Neural cell (in vitro differentiated cells): ENCODE measurements around the gene TMEM238L. TPM values are rescaled to one million over a fixed set of nuclear protein-coding genes. Genes with fewer than 3 reads are reported as not detected.

Source experiments
- H2AFZ ChIP-seq: fragments of 200-600, 300-800 bp; sonication (generic), shearing (Covaris generic); 2 replicates; pipeline ENCODE4 v1.6.0; 2014; ENCODE audit warnings: low read depth, mild to moderate bottlenecking, antibody characterized with exemption, low read length, moderate library complexity
- H3F3A ChIP-seq: fragments of 200-600 bp; shearing (Covaris generic); 2 replicates; pipeline ENCODE4 v1.6.1; 2016; ENCODE audit warnings: mild to moderate bottlenecking, moderate library complexity, mixed read lengths, antibody characterized with exemption, low read length; ENCODE audit not compliant: insufficient read depth, poor library complexity, severe bottlenecking
- H3K27ac ChIP-seq: fragments of 200-600, 300-800 bp; sonication (generic), shearing (Covaris generic); 2 replicates; pipeline ENCODE4 v1.5.1; 2014; ENCODE audit warnings: mild to moderate bottlenecking, low read length, moderate library complexity
- H3K27me3 ChIP-seq: fragments of 300-800, 200-600 bp; sonication (generic), shearing (Covaris generic); 2 replicates; pipeline ENCODE4 v1.6.0; 2014; ENCODE audit warnings: mild to moderate bottlenecking, low read depth, low read length, moderate library complexity; ENCODE audit not compliant: insufficient read depth
- H3K36me3 ChIP-seq: fragments of 300-800, 200-600 bp; sonication (generic), shearing (Covaris generic); 2 replicates; pipeline ENCODE4 v1.5.1; 2014; ENCODE audit warnings: mild to moderate bottlenecking, antibody characterized with exemption, low read length, moderate library complexity; ENCODE audit not compliant: insufficient read depth
- H3K4me2 ChIP-seq: fragments of 300-800, 200-600 bp; sonication (generic), shearing (Covaris generic); 2 replicates; pipeline ENCODE4 v1.6.0; 2014; ENCODE audit warnings: mild to moderate bottlenecking, low read length
- H3K4me3 ChIP-seq: fragments of 300-800, 200-600 bp; sonication (generic), shearing (Covaris generic); 2 replicates; pipeline ENCODE4 v1.5.1; 2014; ENCODE audit warnings: mild to moderate bottlenecking, low read length, moderate library complexity
- H3K79me2 ChIP-seq: fragments of 200-600 bp; shearing (Covaris generic); replicated peaks from 2 replicates; pipeline ENCODE4 v1.6.0; 2014; ENCODE audit warnings: mild to moderate bottlenecking, low read length, moderate library complexity; ENCODE audit not compliant: insufficient read depth
- H3K9ac ChIP-seq: fragments of 300-800, 200-600 bp; sonication (generic), shearing (Covaris generic); 2 replicates; pipeline ENCODE4 v1.6.1; 2016; ENCODE audit warnings: mild to moderate bottlenecking, low read length, mixed read lengths
- H3K9me2 ChIP-seq: fragments of 200-600 bp; shearing (Covaris generic); 2 replicates; pipeline ENCODE4 v1.6.1; 2016; ENCODE audit warnings: mild to moderate bottlenecking, low read length, mixed read lengths; ENCODE audit not compliant: insufficient read depth
- H3K9me3 ChIP-seq: fragments of 200-600, 300-800 bp; sonication (generic), shearing (Covaris generic); 2 replicates; pipeline ENCODE4 v1.6.1; 2016; ENCODE audit warnings: mild to moderate bottlenecking, mixed run types, low read length, moderate library complexity, mixed read lengths
- H4K20me1 ChIP-seq: fragments of 200-600 bp; shearing (Covaris generic); 2 replicates; pipeline ENCODE4 v1.6.1; 2016; ENCODE audit warnings: mild to moderate bottlenecking, mixed run types; ENCODE audit not compliant: insufficient read depth
- EP300 ChIP-seq: fragments of 450-650 bp; conservative IDR thresholded peaks from 2 replicates; pipeline ENCODE4 v1.6.1; 2014; ENCODE audit warnings: antibody characterized with exemption, mild to moderate bottlenecking, moderate library complexity; ENCODE audit not compliant: poor library complexity, severe bottlenecking
- EZH2 ChIP-seq: fragments of 200-600, 300-800 bp; shearing (Covaris generic), sonication (generic); IDR thresholded peaks from 2 replicates; pipeline ENCODE4 v1.6.1; 2014; ENCODE audit warnings: antibody characterized with exemption, low read length, borderline replicate concordance, mild to moderate bottlenecking; ENCODE audit not compliant: insufficient read depth, poor library complexity, severe bottlenecking
- MXI1 ChIP-seq: fragments of 450-650 bp; conservative IDR thresholded peaks from 2 replicates; pipeline ENCODE4 v1.6.1; 2014; ENCODE audit warnings: antibody characterized with exemption, mild to moderate bottlenecking; ENCODE audit not compliant: poor library complexity, severe bottlenecking
- POLR2AphosphoS5 ChIP-seq: IDR thresholded peaks from 2 replicates; pipeline ENCODE4 v1.6.1; 2012
- RAD21 ChIP-seq: fragments of 450-650 bp; conservative IDR thresholded peaks from 2 replicates; pipeline ENCODE4 v1.6.1; 2014; ENCODE audit warnings: antibody characterized with exemption, mild to moderate bottlenecking, moderate library complexity
- SMC3 ChIP-seq: fragments of 450-650 bp; conservative IDR thresholded peaks from 2 replicates; pipeline ENCODE4 v1.6.1; 2014; ENCODE audit warnings: antibody characterized with exemption, mild to moderate bottlenecking, moderate library complexity; ENCODE audit not compliant: poor library complexity
- TAF1 ChIP-seq: IDR thresholded peaks from 2 replicates; pipeline ENCODE4 v1.6.1; 2012; ENCODE audit warnings: low read depth
- polyA plus RNA-seq: library from polyadenylated mRNA; depleted of rRNA; stranded (reverse); fragments of >200 nt; gene quantifications from 2 replicates; pipeline ENCODE4 v1.2.3, GENCODE V29; 2014
- TF ChIP-seq, protein P1 (sequence below): fragments of 450-650 bp; IDR thresholded peaks from 2 replicates; pipeline ENCODE4 v1.5.1; 2014; ENCODE audit warnings: antibody characterized with exemption, mild to moderate bottlenecking, moderate library complexity; ENCODE audit not compliant: poor library complexity, severe bottlenecking
- TF ChIP-seq, protein P2 (sequence below): IDR thresholded peaks from 2 replicates; pipeline ENCODE4 v1.6.1; 2012; ENCODE audit warnings: borderline replicate concordance

TMEM238L gene
- polyA plus RNA-seq, 1 donor from 2014 or later, result not detected

DNA sequence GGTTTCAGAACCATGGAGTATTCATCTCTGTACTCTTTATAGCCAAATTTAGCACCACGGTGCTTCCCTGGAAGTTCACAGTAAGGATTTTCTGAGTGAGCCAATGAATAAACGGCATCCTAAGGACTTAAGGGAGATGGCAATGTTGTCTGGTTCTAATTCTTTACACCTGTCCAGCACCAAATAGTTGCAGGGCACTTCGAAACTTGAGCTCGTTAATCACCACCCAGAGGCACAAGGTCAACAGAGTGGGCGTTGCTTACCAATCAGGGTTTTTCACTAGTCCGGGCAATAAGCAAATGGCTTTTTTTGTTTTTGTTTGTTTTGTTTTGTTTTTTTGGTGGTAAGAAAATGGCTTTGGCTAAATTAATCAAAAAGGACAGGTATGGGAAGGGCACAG lies 45.8 kb downstream of the TMEM238L start:
- Histone ChIP-seq H2AFZ (no peak overlapping the region), H3K27me3 (no peaks in the 10 kb centered on the region), H3K4me3 (no peak overlapping the region), H3K4me2 (no peak overlapping the region), H3K9me3 (no peaks in the 10 kb centered on the region), H3K79me2 (no peaks in the 10 kb centered on the region), H3K9ac (no peak overlapping the region), H3K9me2 (no peaks in the 10 kb centered on the region), H4K20me1 (no peaks in the 10 kb centered on the region), H3F3A (peaks cover 4% of the 10 kb centered on the region), H3K36me3 (no peaks in the 10 kb centered on the region), H3K27ac (no peak overlapping the region)
- no peak for TF ChIP-seq MXI1
- TF ChIP-seq TAF1, result no peak
- no peak for TF ChIP-seq RAD21
- no peak for TF ChIP-seq SMC3
- no peak for TF ChIP-seq EP300
- no peak for TF ChIP-seq EZH2
- TF ChIP-seq, protein P1, sequence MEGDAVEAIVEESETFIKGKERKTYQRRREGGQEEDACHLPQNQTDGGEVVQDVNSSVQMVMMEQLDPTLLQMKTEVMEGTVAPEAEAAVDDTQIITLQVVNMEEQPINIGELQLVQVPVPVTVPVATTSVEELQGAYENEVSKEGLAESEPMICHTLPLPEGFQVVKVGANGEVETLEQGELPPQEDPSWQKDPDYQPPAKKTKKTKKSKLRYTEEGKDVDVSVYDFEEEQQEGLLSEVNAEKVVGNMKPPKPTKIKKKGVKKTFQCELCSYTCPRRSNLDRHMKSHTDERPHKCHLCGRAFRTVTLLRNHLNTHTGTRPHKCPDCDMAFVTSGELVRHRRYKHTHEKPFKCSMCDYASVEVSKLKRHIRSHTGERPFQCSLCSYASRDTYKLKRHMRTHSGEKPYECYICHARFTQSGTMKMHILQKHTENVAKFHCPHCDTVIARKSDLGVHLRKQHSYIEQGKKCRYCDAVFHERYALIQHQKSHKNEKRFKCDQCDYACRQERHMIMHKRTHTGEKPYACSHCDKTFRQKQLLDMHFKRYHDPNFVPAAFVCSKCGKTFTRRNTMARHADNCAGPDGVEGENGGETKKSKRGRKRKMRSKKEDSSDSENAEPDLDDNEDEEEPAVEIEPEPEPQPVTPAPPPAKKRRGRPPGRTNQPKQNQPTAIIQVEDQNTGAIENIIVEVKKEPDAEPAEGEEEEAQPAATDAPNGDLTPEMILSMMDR, result no peak
- TF ChIP-seq, protein P2, sequence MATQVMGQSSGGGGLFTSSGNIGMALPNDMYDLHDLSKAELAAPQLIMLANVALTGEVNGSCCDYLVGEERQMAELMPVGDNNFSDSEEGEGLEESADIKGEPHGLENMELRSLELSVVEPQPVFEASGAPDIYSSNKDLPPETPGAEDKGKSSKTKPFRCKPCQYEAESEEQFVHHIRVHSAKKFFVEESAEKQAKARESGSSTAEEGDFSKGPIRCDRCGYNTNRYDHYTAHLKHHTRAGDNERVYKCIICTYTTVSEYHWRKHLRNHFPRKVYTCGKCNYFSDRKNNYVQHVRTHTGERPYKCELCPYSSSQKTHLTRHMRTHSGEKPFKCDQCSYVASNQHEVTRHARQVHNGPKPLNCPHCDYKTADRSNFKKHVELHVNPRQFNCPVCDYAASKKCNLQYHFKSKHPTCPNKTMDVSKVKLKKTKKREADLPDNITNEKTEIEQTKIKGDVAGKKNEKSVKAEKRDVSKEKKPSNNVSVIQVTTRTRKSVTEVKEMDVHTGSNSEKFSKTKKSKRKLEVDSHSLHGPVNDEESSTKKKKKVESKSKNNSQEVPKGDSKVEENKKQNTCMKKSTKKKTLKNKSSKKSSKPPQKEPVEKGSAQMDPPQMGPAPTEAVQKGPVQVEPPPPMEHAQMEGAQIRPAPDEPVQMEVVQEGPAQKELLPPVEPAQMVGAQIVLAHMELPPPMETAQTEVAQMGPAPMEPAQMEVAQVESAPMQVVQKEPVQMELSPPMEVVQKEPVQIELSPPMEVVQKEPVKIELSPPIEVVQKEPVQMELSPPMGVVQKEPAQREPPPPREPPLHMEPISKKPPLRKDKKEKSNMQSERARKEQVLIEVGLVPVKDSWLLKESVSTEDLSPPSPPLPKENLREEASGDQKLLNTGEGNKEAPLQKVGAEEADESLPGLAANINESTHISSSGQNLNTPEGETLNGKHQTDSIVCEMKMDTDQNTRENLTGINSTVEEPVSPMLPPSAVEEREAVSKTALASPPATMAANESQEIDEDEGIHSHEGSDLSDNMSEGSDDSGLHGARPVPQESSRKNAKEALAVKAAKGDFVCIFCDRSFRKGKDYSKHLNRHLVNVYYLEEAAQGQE, result no peak
- TF ChIP-seq POLR2AphosphoS5, result no peak

DNA sequence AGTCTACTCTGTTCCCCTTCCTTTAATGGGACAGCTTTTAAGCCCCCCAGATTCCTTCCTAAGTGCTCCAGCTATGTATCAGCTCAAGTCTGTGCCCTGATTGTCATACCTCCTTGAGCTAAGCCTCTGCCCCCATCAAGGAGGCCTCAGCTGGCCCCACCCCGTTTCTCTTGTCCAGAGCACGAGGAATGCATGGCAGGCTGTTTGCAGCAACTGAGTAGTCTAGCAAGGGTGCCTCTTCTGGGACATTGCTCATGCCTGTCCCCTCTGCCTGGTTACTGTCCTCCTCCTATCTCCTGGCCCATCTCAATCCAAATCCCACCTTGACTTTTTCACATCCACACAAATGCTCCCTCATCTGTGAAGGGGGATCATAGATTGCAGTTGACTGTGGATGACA lies 46.3 kb downstream of the TMEM238L start:
- Histone ChIP-seq H3K36me3 (no peaks in the 10 kb centered on the region), H4K20me1 (no peaks in the 10 kb centered on the region), H3K4me3 (no peak overlapping the region), H3K4me2 (no peak overlapping the region), H3F3A (peaks cover 4% of the 10 kb centered on the region), H3K9me2 (no peaks in the 10 kb centered on the region), H3K79me2 (no peaks in the 10 kb centered on the region), H2AFZ (no peak overlapping the region), H3K27ac (no peak overlapping the region), H3K9ac (no peak overlapping the region), H3K27me3 (no peaks in the 10 kb centered on the region), H3K9me3 (no peaks in the 10 kb centered on the region)
- no peak for TF ChIP-seq EZH2
- no peak for TF ChIP-seq MXI1
- no peak for TF ChIP-seq EP300
- TF ChIP-seq POLR2AphosphoS5, result no peak
- no peak for TF ChIP-seq TAF1
- TF ChIP-seq, protein P2, result no peak
- no peak for TF ChIP-seq SMC3
- TF ChIP-seq RAD21, result no peak
- TF ChIP-seq, protein P1, result no peak
